ENCODE measurements around the gene TECPR1. TPM values are rescaled to one million over a fixed set of nuclear protein-coding genes. Genes with fewer than 3 reads are reported as not detected.

TECPR1 gene
- total RNA-seq, 4 donors from 2014 or later = 19.6 to 61.8 (median 26.3) TPM

DNA sequence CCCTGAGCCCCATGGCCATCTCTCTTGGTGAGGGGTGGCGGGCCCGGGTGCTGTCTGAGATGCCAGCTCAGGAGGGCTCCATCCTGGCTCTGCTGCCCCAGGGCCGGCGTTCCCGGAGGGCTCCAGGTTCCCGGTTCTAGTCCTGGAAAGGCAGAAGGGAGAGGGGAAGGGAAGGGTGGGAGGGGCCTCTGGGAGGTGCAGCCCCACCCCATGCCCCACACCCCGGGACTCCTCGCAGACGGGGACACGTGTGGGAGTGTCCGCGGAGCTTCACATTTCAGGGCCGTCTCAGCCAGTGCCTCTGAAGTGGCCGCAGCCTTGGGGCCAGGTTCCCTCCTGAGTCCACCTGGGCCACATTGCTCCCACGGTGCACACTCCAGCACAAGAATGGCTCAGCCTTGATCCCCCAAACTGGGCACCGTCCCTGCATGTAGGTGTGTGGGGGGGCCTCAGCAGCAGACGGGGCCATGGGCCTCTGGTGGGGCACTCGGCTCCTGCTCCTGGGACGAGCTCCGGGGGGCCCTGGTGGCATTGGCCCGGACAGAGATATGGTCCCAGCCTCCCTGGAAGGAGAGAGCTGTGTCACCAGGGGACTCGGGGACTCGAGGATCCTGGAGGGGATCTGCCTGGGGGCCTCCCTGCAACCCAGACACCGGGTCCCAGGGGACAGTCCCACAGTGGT, 35.0 kb downstream of the TECPR1 start:
- 91 to 92% methylated on average over 9 to 13 of the region's 24 CpGs for WGBS, 2 donors
- DNase-seq = no peak
- Histone ChIP-seq H3K27me3 (no peaks in the 10 kb centered on the region), H3K36me3 (peaks cover 3 to 6% of the 10 kb centered on the region in 2 donors), H3K4me1 (no peaks in the 10 kb centered on the region), H3K27ac (no peak overlapping the region), H3K4me3 (replicated peaks in 1 of 3) (no peak overlapping the region), H3K9me3 (no peaks in the 10 kb centered on the region)
- TF ChIP-seq, protein P1, sequence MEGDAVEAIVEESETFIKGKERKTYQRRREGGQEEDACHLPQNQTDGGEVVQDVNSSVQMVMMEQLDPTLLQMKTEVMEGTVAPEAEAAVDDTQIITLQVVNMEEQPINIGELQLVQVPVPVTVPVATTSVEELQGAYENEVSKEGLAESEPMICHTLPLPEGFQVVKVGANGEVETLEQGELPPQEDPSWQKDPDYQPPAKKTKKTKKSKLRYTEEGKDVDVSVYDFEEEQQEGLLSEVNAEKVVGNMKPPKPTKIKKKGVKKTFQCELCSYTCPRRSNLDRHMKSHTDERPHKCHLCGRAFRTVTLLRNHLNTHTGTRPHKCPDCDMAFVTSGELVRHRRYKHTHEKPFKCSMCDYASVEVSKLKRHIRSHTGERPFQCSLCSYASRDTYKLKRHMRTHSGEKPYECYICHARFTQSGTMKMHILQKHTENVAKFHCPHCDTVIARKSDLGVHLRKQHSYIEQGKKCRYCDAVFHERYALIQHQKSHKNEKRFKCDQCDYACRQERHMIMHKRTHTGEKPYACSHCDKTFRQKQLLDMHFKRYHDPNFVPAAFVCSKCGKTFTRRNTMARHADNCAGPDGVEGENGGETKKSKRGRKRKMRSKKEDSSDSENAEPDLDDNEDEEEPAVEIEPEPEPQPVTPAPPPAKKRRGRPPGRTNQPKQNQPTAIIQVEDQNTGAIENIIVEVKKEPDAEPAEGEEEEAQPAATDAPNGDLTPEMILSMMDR (IDR thresholded peaks at IDR 0.05) = no peak
- no peak for TF ChIP-seq POLR2A (IDR thresholded peaks at IDR 0.05)
- intact Hi-C loops (cut with DNase I) = no loop called here

DNA sequence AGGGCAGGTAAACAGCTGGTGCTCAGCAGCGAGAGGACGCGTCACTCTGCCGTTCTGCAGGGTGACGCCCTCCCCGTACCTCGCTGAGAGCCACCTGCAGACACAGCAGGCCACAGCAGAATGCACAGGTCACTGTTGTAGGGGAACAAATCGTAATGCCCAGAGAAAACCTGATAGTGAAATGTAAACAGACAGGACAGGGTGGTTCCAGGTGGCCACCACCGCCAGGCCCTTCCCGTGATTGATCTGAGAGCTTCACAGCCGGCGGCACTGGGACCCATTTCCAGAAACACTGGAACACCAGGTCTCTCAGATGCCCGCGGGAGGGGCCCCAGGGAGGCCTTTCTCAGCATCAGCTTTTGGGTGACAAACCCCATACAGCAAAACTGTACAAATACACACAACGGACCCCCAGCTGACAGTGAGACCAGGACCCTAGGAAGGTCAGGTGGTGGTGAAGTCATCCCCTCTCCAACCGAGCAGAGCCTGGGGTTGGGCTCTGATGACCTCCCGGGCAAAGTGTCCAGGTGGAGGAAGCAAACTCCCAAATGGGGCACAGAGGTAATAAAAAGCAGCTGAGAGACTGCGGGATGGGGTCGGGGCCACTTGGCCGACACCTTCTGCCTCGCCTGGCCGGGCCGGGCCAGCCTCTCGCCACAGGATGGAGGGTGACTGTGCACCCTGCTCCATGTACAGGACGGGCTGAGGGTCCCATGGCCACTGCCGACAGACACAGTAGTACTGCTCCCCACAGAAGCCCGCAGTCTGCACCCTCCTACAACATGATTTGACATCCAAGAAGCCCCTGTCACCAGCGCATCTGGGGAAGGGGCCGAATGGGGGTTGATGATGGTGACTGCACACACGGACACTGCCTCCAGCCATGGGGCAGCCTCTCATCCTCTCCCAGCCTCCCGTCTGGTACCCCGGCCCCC, 36.2 kb downstream of the TECPR1 start:
- intact Hi-C loops (cut with DNase I) = no loop called here
- peaks cover 0 to 3% of the 10 kb centered on the region in 2 donors for H3K4me1 ChIP-seq
- DNase-seq = no peak
- H3K36me3 ChIP-seq = no peaks in the 10 kb centered on the region
- TF ChIP-seq, protein P1 (IDR thresholded peaks at IDR 0.05) = no peak
- no peak for TF ChIP-seq POLR2A (IDR thresholded peaks at IDR 0.05)
- H3K4me3 ChIP-seq (replicated peaks in 1 of 3) = no peak overlapping the region
- no peaks in the 10 kb centered on the region for H3K27me3 ChIP-seq
- H3K9me3 ChIP-seq = no peaks in the 10 kb centered on the region
- no peak overlapping the region for H3K27ac ChIP-seq
- 90 to 92% methylated on average over 32 of the region's 32 CpGs for WGBS, 2 donors

DNA sequence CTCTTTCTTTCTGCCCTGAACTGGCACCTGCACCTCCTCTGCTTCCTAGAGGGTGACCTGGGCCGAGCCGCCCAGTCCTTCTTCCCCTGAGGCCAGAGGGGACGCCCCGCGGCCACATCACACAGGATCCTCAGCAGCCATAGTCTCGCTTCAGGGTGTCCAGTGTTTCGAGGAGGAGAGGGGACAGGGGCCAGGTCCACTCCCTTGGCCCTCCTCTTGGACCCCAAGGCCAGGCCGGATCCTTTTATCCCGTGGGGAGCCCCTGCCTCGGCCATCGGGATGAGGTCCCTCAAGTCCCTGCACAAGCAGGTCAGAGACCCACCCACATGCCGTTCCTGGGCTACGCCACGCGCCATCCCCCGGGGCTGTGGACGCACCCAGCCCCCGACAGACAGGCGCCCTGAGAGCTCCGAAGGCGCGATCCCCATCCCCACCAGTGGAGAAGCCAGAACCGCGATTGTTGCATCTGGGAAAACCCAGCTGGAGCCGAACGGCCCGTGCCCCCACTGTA, 37.2 kb downstream of the TECPR1 start:
- Histone ChIP-seq H3K4me1 (peaks cover 3% of the 10 kb centered on the region in 2 donors), H3K9me3 (no peaks in the 10 kb centered on the region), H3K36me3 (no peaks in the 10 kb centered on the region), H3K4me3 (replicated peaks in 1 of 3) (no peak overlapping the region), H3K27me3 (no peaks in the 10 kb centered on the region), H3K27ac (no peak overlapping the region)
- intact Hi-C loops (cut with DNase I) = no loop called here
- DNase-seq = no peak
- TF ChIP-seq POLR2A (IDR thresholded peaks at IDR 0.05) = no peak
- TF ChIP-seq, protein P1 (IDR thresholded peaks at IDR 0.05) = no peak
- 93% methylated on average over 13 to 22 of the region's 27 CpGs for WGBS, 2 donors

DNA sequence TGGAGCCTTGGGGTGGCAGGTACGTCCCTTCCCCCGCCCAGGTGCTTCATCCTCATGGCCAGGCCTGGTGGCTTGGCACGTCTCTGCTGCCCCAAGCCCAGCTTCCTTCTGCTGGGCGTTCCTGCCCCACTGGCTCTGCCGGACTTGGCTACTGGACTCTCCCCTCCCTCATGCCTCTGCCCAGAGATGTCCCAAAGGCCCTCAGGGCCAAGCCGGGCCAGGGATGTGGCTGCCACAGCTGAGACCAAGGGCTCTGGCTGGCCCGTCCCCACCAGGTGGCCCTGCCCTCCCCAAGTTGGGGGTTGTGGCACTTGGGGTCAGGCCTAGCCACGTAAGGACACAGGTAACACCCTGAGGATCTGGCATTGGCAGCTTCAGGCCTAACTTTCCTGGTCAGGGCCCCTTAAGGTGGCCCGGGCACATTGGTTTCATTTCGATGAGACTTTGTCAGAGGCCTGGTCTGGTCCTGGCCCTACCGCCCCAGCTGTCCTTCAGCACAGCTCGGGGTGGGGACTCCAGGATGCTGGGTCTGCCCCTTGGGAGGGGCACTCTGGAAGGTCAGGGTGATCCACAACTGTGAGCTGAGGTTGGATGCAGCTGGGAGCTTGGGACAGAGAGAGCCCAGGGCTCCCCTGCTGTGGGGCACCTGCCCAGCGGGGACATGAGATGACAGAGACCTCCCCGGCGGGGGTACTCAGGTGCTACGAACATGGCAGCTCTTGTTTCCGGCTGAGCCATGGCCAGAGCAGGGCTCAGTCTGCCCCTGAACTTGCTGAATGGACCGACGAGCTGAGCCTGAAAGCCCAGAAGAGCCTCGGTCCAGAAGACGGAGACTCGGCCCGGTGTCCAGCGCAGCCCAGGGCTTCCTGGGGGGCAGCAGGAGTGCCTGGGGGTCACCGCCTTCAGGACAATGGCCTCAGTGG, 37.9 kb downstream of the TECPR1 start:
- peaks cover 3% of the 10 kb centered on the region in 2 donors for H3K4me1 ChIP-seq
- TF ChIP-seq, protein P1 (IDR thresholded peaks at IDR 0.05) = no peak
- no peak for TF ChIP-seq POLR2A (IDR thresholded peaks at IDR 0.05)
- WGBS, 2 donors = 80 to 88% methylated on average over 8 to 12 of the region's 25 CpGs
- no peaks in the 10 kb centered on the region for H3K9me3 ChIP-seq
- intact Hi-C loops (cut with DNase I) = no loop called here
- no peak overlapping the region for H3K27ac ChIP-seq
- H3K4me3 ChIP-seq (replicated peaks in 1 of 3) = no peak overlapping the region
- H3K27me3 ChIP-seq = no peaks in the 10 kb centered on the region
- no peak for DNase-seq
- no peaks in the 10 kb centered on the region for H3K36me3 ChIP-seq
